ENCODE data around the gene GH2.
"Not testable (repeated sequence)": the region's sequence is repeated elsewhere in the genome, so short reads cannot be mapped to it uniquely, and the experiment has no call there.

The GH2 gene

GRCh38 chr17:63910096-63910495 lies 28.4 kb upstream of the GH2 start:
- DNase-seq, result no peak

GRCh38 chr17:63909586-63909985 lies 27.8 kb upstream of the GH2 start:
- DNase-seq, result not testable (repeated sequence)

- peak; percentile 49 for DNase-seq
Measured at GRCh38 chr17:63907161-63907778, 25.5 kb upstream of the GH2 start.

GRCh38 chr17:63904796-63905195 lies 23.1 kb upstream of the GH2 start:
- not testable (repeated sequence) for DNase-seq

GRCh38 chr17:63903787-63904201 lies 22.1 kb upstream of the GH2 start:
- peak; percentile 66 for DNase-seq

GRCh38 chr17:63901971-63902370 lies 20.2 kb upstream of the GH2 start:
- not testable (repeated sequence) for DNase-seq

GRCh38 chr17:63898899-63899798 lies 17.4 kb upstream of the GH2 start:
- DNase-seq, result not testable (repeated sequence)

GRCh38 chr17:63896524-63897354 lies 15.0 kb upstream of the GH2 start, which contains the start of gene CSH1:
CSH1 (minus strand) TSS chr17:63896574; CDS start chr17:63896511, 63 bp downstream.
- DNase-seq, result not testable (repeated sequence)

- DNase-seq, result not testable (repeated sequence)
Measured at GRCh38 chr17:63894821-63895220, 13.1 kb upstream of the GH2 start.

GRCh38 chr17:63894021-63894420 lies 12.3 kb upstream of the GH2 start:
- not testable (repeated sequence) for DNase-seq

- DNase-seq, result not testable (repeated sequence)
Measured at GRCh38 chr17:63892316-63893037, 10.7 kb upstream of the GH2 start.

GRCh38 chr17:63889026-63889848 lies 7.5 kb upstream of the GH2 start:
- peak; percentile 78 for DNase-seq

GRCh38 chr17:63885119-63885518 lies 3.4 kb upstream of the GH2 start:
- not testable (repeated sequence) for DNase-seq

GRCh38 chr17:63882626-63883126 lies 932 bp upstream of the GH2 start:
- not testable (repeated sequence) for DNase-seq

GRCh38 chr17:63881337-63881736 lies 407 bp downstream of the GH2 start:
- DNase-seq, result not testable (repeated sequence)

- no peak for DNase-seq
Measured at GRCh38 chr17:63880706-63881105, 1.0 kb downstream of the GH2 start.

- not testable (repeated sequence) for DNase-seq
Measured at GRCh38 chr17:63878413-63878812, 3.3 kb downstream of the GH2 start.

- DNase-seq, result not testable (repeated sequence)
Measured at GRCh38 chr17:63874693-63875092, 7.1 kb downstream of the GH2 start.

- not testable (repeated sequence) for DNase-seq
Measured at GRCh38 chr17:63874061-63874626, 7.6 kb downstream of the GH2 start.

GRCh38 chr17:63873577-63873976 lies 8.2 kb downstream of the GH2 start, which contains the start of gene CSH2:
CSH2 (minus strand) TSS chr17:63873677; CDS start chr17:63873614, 63 bp downstream.
- DNase-seq, result not testable (repeated sequence)

Data from OCI-M1 (cell line).